ENCODE measurements around the gene SPDL1. TPM values are rescaled to one million over a fixed set of nuclear protein-coding genes. Genes with fewer than 3 reads are reported as not detected.

SPDL1 gene
- total RNA-seq, 4 donors from 2014 or later = 1.5 to 30.2 (median 14.9) TPM

DNA sequence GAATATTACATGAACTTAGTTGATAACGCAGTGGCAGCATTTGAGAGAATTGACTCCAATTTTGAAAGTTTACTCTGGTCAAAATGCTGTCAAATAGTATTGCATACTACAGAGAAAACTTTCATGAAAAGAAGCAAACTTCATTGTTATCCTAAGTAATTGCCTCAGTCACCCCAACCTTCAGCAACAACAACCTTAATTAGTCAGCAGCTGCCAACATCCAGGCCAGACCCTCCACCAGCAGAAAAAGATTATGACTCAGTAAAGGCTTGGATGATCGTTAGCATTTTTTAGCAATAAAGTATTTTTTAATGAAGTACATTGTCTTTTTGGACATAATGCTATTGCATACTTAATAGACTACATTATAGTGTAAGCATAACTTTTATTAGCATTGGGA is 40.8 kb upstream of the SPDL1 start:
- no peaks in the 10 kb centered on the region for H3K9me3 ChIP-seq
- no peak overlapping the region for H3K4me3 ChIP-seq
- H3K27ac ChIP-seq = no peak overlapping the region
- H3K27me3 ChIP-seq = no peaks in the 10 kb centered on the region
- H3K36me3 ChIP-seq = no peaks in the 10 kb centered on the region
- no peaks in the 10 kb centered on the region for H3K4me1 ChIP-seq
- intact Hi-C loops (cut with DNase I; ENCODE audit: low total_unique reads) = no loop called here
- DNase-seq = no peak
- TF ChIP-seq CTCF (IDR thresholded peaks at IDR 0.05) (no peak), POLR2A (IDR thresholded peaks at IDR 0.05) (no peak)

DNA sequence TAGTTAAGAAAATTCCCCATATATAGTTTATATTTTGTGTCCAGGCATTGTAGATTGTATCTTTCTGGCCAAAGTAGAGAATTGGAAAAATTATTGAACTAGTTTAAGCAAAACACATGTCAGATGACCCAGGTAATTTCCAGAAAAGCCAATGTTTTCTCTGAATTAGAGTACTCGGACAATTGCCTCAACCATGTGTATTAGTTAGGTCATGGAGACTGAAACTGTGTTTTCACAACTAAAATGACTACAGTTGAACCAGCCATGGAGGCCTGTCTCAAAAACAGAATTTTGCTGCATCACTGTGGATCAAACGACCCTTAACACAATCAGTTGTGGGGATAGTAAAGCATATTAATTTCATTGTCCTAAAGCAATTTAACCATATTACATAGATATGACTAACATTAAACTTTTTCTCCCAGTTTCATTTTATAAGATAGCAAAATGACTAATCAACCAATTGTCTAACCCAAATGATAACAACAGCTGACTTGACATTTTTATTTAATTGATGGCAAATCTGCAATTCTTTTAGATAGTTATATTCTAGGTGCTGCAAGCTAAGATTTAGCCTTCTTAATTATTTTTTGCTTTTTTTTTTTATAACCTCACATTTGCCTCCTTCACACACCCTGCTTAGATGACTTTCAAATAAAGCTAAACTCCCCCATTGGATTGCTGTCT is 39.2 kb upstream of the SPDL1 start:
- Histone ChIP-seq H3K36me3 (no peaks in the 10 kb centered on the region), H3K27me3 (no peaks in the 10 kb centered on the region), H3K27ac (no peak overlapping the region), H3K4me3 (no peak overlapping the region), H3K4me1 (no peaks in the 10 kb centered on the region), H3K9me3 (no peaks in the 10 kb centered on the region)
- TF ChIP-seq POLR2A (IDR thresholded peaks at IDR 0.05) = no peak
- no peak for DNase-seq
- intact Hi-C loops (cut with DNase I; ENCODE audit: low total_unique reads) = no loop called here

GRCh38 chr5:169545762-169546161 is 37.8 kb upstream of the SPDL1 start:
- no peak overlapping the region for H3K4me3 ChIP-seq
- H3K9me3 ChIP-seq = no peaks in the 10 kb centered on the region
- TF ChIP-seq CTCF (IDR thresholded peaks at IDR 0.05) = no peak
- no peak for TF ChIP-seq POLR2A (IDR thresholded peaks at IDR 0.05)
- H3K36me3 ChIP-seq = no peaks in the 10 kb centered on the region
- no peak overlapping the region for H3K27ac ChIP-seq
- H3K4me1 ChIP-seq = no peaks in the 10 kb centered on the region
- intact Hi-C loops (cut with DNase I; ENCODE audit: low total_unique reads) = no loop called here
- no peak for DNase-seq
- H3K27me3 ChIP-seq = no peaks in the 10 kb centered on the region

- H3K27ac ChIP-seq = no peak overlapping the region
- H3K36me3 ChIP-seq = no peaks in the 10 kb centered on the region
- H3K4me3 ChIP-seq = no peak overlapping the region
- no peaks in the 10 kb centered on the region for H3K27me3 ChIP-seq
- TF ChIP-seq CTCF (IDR thresholded peaks at IDR 0.05) (no peak), POLR2A (IDR thresholded peaks at IDR 0.05) (no peak)
- H3K9me3 ChIP-seq = no peaks in the 10 kb centered on the region
- intact Hi-C loops (cut with DNase I; ENCODE audit: low total_unique reads) = no loop called here
- DNase-seq = no peak
- H3K4me1 ChIP-seq = no peaks in the 10 kb centered on the region
Observed at GRCh38 chr5:169546346-169546745, 37.2 kb upstream of the SPDL1 start.

DNA sequence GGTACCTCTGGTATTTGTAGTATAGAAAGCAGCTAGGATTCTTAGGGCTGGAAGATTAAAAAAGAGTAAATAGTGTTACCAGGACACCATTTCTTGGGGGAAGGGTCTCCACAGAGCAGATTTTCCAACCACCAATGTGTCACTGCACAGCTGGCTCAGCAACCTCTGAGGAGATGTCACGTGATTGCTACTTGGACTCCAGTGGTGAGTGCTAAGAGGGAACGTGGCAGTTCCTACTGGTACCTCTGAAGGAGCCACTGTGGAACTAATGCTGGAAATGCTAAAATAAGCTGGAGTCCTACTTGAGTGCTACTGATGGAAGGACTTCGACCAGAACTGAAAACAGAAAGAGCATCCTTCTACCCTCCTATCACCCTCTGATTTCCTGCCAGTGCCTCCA is 36.1 kb upstream of the SPDL1 start:
- H3K4me1 ChIP-seq = no peaks in the 10 kb centered on the region
- no peaks in the 10 kb centered on the region for H3K9me3 ChIP-seq
- H3K36me3 ChIP-seq = no peaks in the 10 kb centered on the region
- H3K27ac ChIP-seq = no peak overlapping the region
- intact Hi-C loops (cut with DNase I; ENCODE audit: low total_unique reads) = no loop called here
- no peak overlapping the region for H3K4me3 ChIP-seq
- TF ChIP-seq POLR2A (IDR thresholded peaks at IDR 0.05) = no peak
- no peak for TF ChIP-seq CTCF (IDR thresholded peaks at IDR 0.05)
- DNase-seq = no peak
- no peaks in the 10 kb centered on the region for H3K27me3 ChIP-seq

DNA sequence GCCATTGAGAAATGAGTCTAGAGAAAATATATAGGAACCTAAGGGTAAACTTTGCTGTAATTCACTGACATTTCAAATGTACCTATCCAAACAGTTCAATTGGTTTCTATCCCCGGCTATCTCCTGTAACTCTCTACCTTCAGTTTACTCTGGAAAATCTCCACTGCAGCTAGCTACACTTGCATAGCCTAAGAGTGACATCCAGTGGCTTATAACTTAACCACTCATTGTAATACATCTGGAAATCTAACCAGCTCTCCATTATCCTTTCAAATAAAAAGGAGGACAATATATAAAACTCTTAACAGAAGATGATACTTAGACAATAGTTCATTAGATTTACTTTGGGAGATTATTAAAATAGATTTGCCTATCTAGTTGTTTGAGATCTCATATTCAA is 35.3 kb upstream of the SPDL1 start:
- Histone ChIP-seq H3K9me3 (no peaks in the 10 kb centered on the region), H3K4me3 (no peak overlapping the region), H3K27ac (no peak overlapping the region), H3K27me3 (no peaks in the 10 kb centered on the region), H3K4me1 (no peaks in the 10 kb centered on the region), H3K36me3 (no peaks in the 10 kb centered on the region)
- intact Hi-C loops (cut with DNase I; ENCODE audit: low total_unique reads) = no loop called here
- TF ChIP-seq CTCF (IDR thresholded peaks at IDR 0.05) (peak; percentile 23 to 31 (median 30)), POLR2A (IDR thresholded peaks at IDR 0.05) (no peak)
- DNase-seq = no peak
